SK-N-SH (cell line): ENCODE results near the gene PER1. TPM values are rescaled to one million over a fixed set of nuclear protein-coding genes. Genes with fewer than 3 reads are reported as not detected.

Experiments
- CTCF ChIP-seq: fragments of 200-600 bp; sonication (generic); IDR thresholded peaks from 2 replicates; pipeline ENCODE4 v1.6.1; 2017; ENCODE audit warnings: antibody characterized with exemption, mild to moderate bottlenecking, moderate library complexity
- EZH2phosphoT487 ChIP-seq: fragments of 200-600 bp; sonication (generic); IDR thresholded peaks from 2 replicates; pipeline ENCODE4 v1.6.1; 2017; ENCODE audit warnings: low read depth, mixed run types, mild to moderate bottlenecking, antibody characterized with exemption, moderate library complexity, borderline replicate concordance
- FOSL2 ChIP-seq: IDR thresholded peaks from 2 replicates; pipeline ENCODE4 v1.4.0; 2012; ENCODE audit warnings: low read depth, mild to moderate bottlenecking, moderate library complexity, borderline replicate concordance
- FOXJ3 ChIP-seq: sonication (generic); formaldehyde crosslinking; IDR thresholded peaks from 2 replicates; pipeline ENCODE4 v1.5.1; 2020; ENCODE audit warnings: mild to moderate bottlenecking, missing genetic modification reagents
- GABPA ChIP-seq: IDR thresholded peaks from 2 replicates; pipeline ENCODE4 v1.4.0; 2012; ENCODE audit warnings: low read depth, mild to moderate bottlenecking
- MAX ChIP-seq: IDR thresholded peaks from 2 replicates; pipeline ENCODE4 v1.4.0; 2012; ENCODE audit warnings: low read depth
- NFIC ChIP-seq: IDR thresholded peaks from 2 replicates; pipeline ENCODE4 v1.4.0; 2012; ENCODE audit warnings: borderline replicate concordance
- NRF1 ChIP-seq: IDR thresholded peaks from 2 replicates; pipeline ENCODE4 v1.6.1; 2012; ENCODE audit warnings: low read depth, mild to moderate bottlenecking, low read length
- POLR2AphosphoS5 ChIP-seq: IDR thresholded peaks from 2 replicates; pipeline ENCODE4 v1.6.1; 2012; ENCODE audit warnings: low read depth, low read length
- RAD21 ChIP-seq: IDR thresholded peaks from 2 replicates; pipeline ENCODE4 v1.6.1; 2012; ENCODE audit warnings: mild to moderate bottlenecking, low read length
- SIN3A ChIP-seq: IDR thresholded peaks from 2 replicates; pipeline ENCODE4 v1.6.1; 2012; ENCODE audit warnings: low read depth, mild to moderate bottlenecking, low read length, moderate library complexity, borderline replicate concordance
- SMC3 ChIP-seq: IDR thresholded peaks from 2 replicates; pipeline ENCODE4 v1.6.1; 2012; ENCODE audit warnings: low read depth, low read length, improper control_type of control experiment
- polyA plus RNA-seq, 3 experiments: library from polyadenylated mRNA; depleted of rRNA; stranded (reverse); fragments of >200 nt; gene quantifications; 2 replicates each; pipeline ENCODE4 v1.2.3, GENCODE V29; 2012

The PER1 gene
- polyA plus RNA-seq, 1 of the 3 experiments (the other 2 are of a cell fraction): 56.8 TPM

- TF ChIP-seq CTCF (no peak), NFIC (no peak), FOXJ3 (CRISPR knock-in tag) (no peak), MAX (no peak), GABPA (no peak), SIN3A (no peak), FOSL2 (no peak), SMC3 (no peak), POLR2AphosphoS5 (no peak), EZH2phosphoT487 (no peak), NRF1 (no peak), RAD21 (no peak)
Measured at GRCh38 chr17:8091033-8091687, 61.0 kb downstream of the PER1 start (continued).

Other genes with a start within 250 kb of the PER1 start
- gene RNF227, start 236.1 kb downstream of the PER1 start, polyA plus RNA-seq (2012; rRNA removed): 7.4 and 9.0 TPM in 2 replicates
- 4.4 and 5.1 TPM in 2 replicates for gene KCNAB3, start 222.5 kb downstream of the PER1 start, polyA plus RNA-seq (2012; rRNA removed)
- gene TRAPPC1, start 220.5 kb downstream of the PER1 start, polyA plus RNA-seq (2012; rRNA removed): 390 and 555 TPM in 2 replicates
- gene CNTROB, start 220.2 kb downstream of the PER1 start, polyA plus RNA-seq (2012; rRNA removed): 26.3 and 27.4 TPM in 2 replicates
- not detected in 2 replicates for gene GUCY2D, start 149.8 kb downstream of the PER1 start, polyA plus RNA-seq (2012; rRNA removed)
- gene ALOX15B, start 113.3 kb downstream of the PER1 start, polyA plus RNA-seq (2012; rRNA removed): not detected in 2 replicates
- 0.20 TPM in 1 of 2 replicates, not detected in the other for gene ALOX12B, start 64.7 kb downstream of the PER1 start, polyA plus RNA-seq (2012; rRNA removed)
- 0.13 and 0.46 TPM in 2 replicates for gene ALOXE3, start 33.9 kb downstream of the PER1 start, polyA plus RNA-seq (2012; rRNA removed)
- 0.71 and 1.2 TPM in 2 replicates for gene HES7, start 28.3 kb downstream of the PER1 start, polyA plus RNA-seq (2012; rRNA removed)
- 42.0 and 43.4 TPM in 2 replicates for gene VAMP2, start 10.5 kb upstream of the PER1 start, polyA plus RNA-seq (2012; rRNA removed)
- 18.6 and 19.2 TPM in 2 replicates for gene TMEM107, start 24.0 kb upstream of the PER1 start, polyA plus RNA-seq (2012; rRNA removed)
- 3.7 and 4.3 TPM in 2 replicates for gene BORCS6, start 37.8 kb upstream of the PER1 start, polyA plus RNA-seq (2012; rRNA removed)
- 28.8 and 43.9 TPM in 2 replicates for gene AURKB, start 58.2 kb upstream of the PER1 start, polyA plus RNA-seq (2012; rRNA removed)
- 11.0 and 12.6 TPM in 2 replicates for gene CTC1, start 95.7 kb upstream of the PER1 start, polyA plus RNA-seq (2012; rRNA removed)
- 22.4 and 24.0 TPM in 2 replicates for gene PFAS, start 96.9 kb upstream of the PER1 start, polyA plus RNA-seq (2012; rRNA removed)
- gene RANGRF, start 136.3 kb upstream of the PER1 start, polyA plus RNA-seq (2012; rRNA removed): 47.3 and 55.9 TPM in 2 replicates
- gene SLC25A35, start 143.0 kb upstream of the PER1 start, polyA plus RNA-seq (2012; rRNA removed): 4.1 and 5.6 TPM in 2 replicates
- not detected in 2 replicates for gene ARHGEF15, start 157.8 kb upstream of the PER1 start, polyA plus RNA-seq (2012; rRNA removed)
- gene ODF4, start 187.4 kb upstream of the PER1 start, polyA plus RNA-seq (2012; rRNA removed): not detected in 2 replicates
- 4,770 and 5,684 TPM in 2 replicates for gene RPL26, start 230.8 kb upstream of the PER1 start, polyA plus RNA-seq (2012; rRNA removed)
- gene RNF222, start 245.4 kb upstream of the PER1 start, polyA plus RNA-seq (2012; rRNA removed): not detected in 2 replicates